GM23248 (cell line): ENCODE results near the gene ADAMTSL5. TPM values are rescaled to one million over a fixed set of nuclear protein-coding genes. Genes with fewer than 3 reads are reported as not detected.

ENCODE experiments used
- DNase-seq: peaks from one replicate; pipeline ENCODE4 v3.0.0-alpha.2; 2015
- H2AFZ ChIP-seq: fragments of 200-600 bp; sonication (generic); 2 replicates; pipeline ENCODE4 v1.6.1; 2016; ENCODE audit warnings: antibody characterized with exemption
- H3F3A ChIP-seq: fragments of 200-600 bp; sonication (generic); 2 replicates; pipeline ENCODE4 v1.6.1; 2016; ENCODE audit warnings: mild to moderate bottlenecking, antibody characterized with exemption, mixed run types; ENCODE audit not compliant: insufficient read depth
- H3K27ac ChIP-seq: fragments of 200-600 bp; sonication (generic); 2 replicates; pipeline ENCODE4 v1.5.1; 2016; ENCODE audit warnings: mild to moderate bottlenecking
- H3K27me3 ChIP-seq: fragments of 200-600 bp; sonication (generic); replicated peaks from 2 replicates; pipeline ENCODE4 v1.6.1; 2016; ENCODE audit warnings: mild to moderate bottlenecking; ENCODE audit not compliant: insufficient read depth
- H3K36me3 ChIP-seq: fragments of 200-600 bp; sonication (generic); 2 replicates; pipeline ENCODE4 v1.6.1; 2016; ENCODE audit warnings: low read depth, mild to moderate bottlenecking
- H3K4me1 ChIP-seq: fragments of 200-600 bp; sonication (generic); 2 replicates; pipeline ENCODE4 v1.6.1; 2016; ENCODE audit warnings: mild to moderate bottlenecking; ENCODE audit not compliant: insufficient read depth
- H3K4me2 ChIP-seq: fragments of 200-600 bp; sonication (generic); one replicate; pipeline ENCODE4 v1.6.1; 2016; ENCODE audit warnings: mild to moderate bottlenecking; ENCODE audit not compliant: unreplicated experiment
- H3K4me3 ChIP-seq: fragments of 200-600 bp; sonication (generic); 2 replicates; pipeline ENCODE4 v1.5.1; 2016; ENCODE audit warnings: mild to moderate bottlenecking
- H3K79me2 ChIP-seq: fragments of 200-600 bp; sonication (generic); 2 replicates; pipeline ENCODE4 v1.6.1; 2016; ENCODE audit warnings: mild to moderate bottlenecking; ENCODE audit not compliant: insufficient read depth
- H3K9ac ChIP-seq: fragments of 200-600 bp; sonication (generic); 2 replicates; pipeline ENCODE4 v1.6.1; 2016; ENCODE audit warnings: mild to moderate bottlenecking
- H3K9me2 ChIP-seq: fragments of 200-600 bp; sonication (generic); 2 replicates; pipeline ENCODE4 v1.6.1; 2016; ENCODE audit warnings: mixed run types, mild to moderate bottlenecking, moderate library complexity; ENCODE audit not compliant: insufficient read depth
- H3K9me3 ChIP-seq: fragments of 200-600 bp; sonication (generic); one replicate; pipeline ENCODE4 v1.6.1; 2017; ENCODE audit warnings: low read depth
- H4K20me1 ChIP-seq: fragments of 200-600 bp; sonication (generic); 2 replicates; pipeline ENCODE4 v1.6.0; 2016; ENCODE audit not compliant: insufficient read depth
- EZH2 ChIP-seq: fragments of 200-600 bp; sonication (generic); IDR thresholded peaks from 2 replicates; pipeline ENCODE4 v1.6.1; 2018; ENCODE audit warnings: antibody characterized with exemption, mild to moderate bottlenecking; ENCODE audit not compliant: insufficient read depth, poor library complexity, severe bottlenecking
- EZH2phosphoT487 ChIP-seq: fragments of 200-600 bp; sonication (generic); IDR thresholded peaks from 2 replicates; pipeline ENCODE4 v1.6.1; 2018; ENCODE audit warnings: antibody characterized with exemption, moderate library complexity, mild to moderate bottlenecking, low read depth; ENCODE audit not compliant: insufficient read depth
- WGBS, 2 experiments: methylation state at CpG; one replicate each; pipeline ENCODE4 v1.1.6; 2015 to 2017; ENCODE audit warnings: low lambda C conversion rate in 2 of 2, low coverage in 1 of 2; ENCODE audit errors: missing lambda C conversion rate in 2 of 2; 5-methylcytosine and 5-hydroxymethylcytosine counted together
- in situ Hi-C: fragments of 300-500 bp; cut with MboI; formaldehyde crosslinking; loops from 2 replicates; pipeline ENCODE4 v1.15.0; 2020
- polyA plus RNA-seq: library from polyadenylated mRNA; unstranded; fragments of >200 nt; fragmentation: Nextera tagmentation; extraction: Ambion mirVana; gene quantifications from 2 replicates; pipeline ENCODE4 v1.2.1, GENCODE V29; 2016
- total RNA-seq: library from RNA; depleted of rRNA; stranded (reverse); fragments of >200 nt; shearing (Covaris generic); gene quantifications from 2 replicates; pipeline ENCODE4 v1.2.3, GENCODE V29; 2014

The ADAMTSL5 gene
- total and polyA plus RNA-seq, 2 experiments from 2014 or later: 19.3 to 31.7 TPM

DNA sequence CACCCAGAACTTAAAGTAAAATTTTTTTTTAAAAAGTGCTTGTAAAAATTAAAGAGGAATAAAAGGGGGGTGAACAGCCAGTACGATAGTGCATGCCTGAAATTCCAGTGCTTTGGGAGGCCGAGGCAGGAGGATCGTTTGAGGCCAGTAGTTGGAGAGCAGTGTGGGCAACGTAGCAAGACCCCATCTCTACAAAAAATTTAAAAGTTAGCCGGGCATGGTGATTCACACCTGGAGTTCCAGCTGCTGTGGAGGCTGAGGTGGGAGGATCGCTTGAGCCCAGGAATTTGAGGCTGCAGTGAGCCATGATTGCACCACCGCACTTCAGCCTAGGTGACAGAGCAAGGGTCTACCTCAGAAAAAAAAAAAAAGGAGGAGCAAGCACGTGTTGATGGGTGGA is 7.8 kb downstream of the ADAMTSL5 start:
- no peaks in the 10 kb centered on the region for H3K9me3 ChIP-seq
- H2AFZ ChIP-seq: no peak overlapping the region
- TF ChIP-seq EZH2phosphoT487 (no peak), EZH2 (no peak)
- H3K79me2 ChIP-seq: no peaks in the 10 kb centered on the region
- no peaks in the 10 kb centered on the region for H3K4me1 ChIP-seq
- no peaks in the 10 kb centered on the region for H3K36me3 ChIP-seq
- DNase-seq: no peak
- H3K27me3 ChIP-seq: no peaks in the 10 kb centered on the region
- H4K20me1 ChIP-seq: no peaks in the 10 kb centered on the region
- in situ Hi-C loops: no loop called here
- H3K27ac ChIP-seq: no peak overlapping the region
- H3K4me2 ChIP-seq: no peak overlapping the region
- no peaks in the 10 kb centered on the region for H3K9me2 ChIP-seq
- WGBS, 2 experiments: 76 to 78% methylated on average over 8 of the region's 8 CpGs
- no peak overlapping the region for H3K9ac ChIP-seq
- H3K4me3 ChIP-seq: no peak overlapping the region
- H3F3A ChIP-seq: peaks cover 13% of the 10 kb centered on the region; the same call in 1 of the 2 replicates

DNA sequence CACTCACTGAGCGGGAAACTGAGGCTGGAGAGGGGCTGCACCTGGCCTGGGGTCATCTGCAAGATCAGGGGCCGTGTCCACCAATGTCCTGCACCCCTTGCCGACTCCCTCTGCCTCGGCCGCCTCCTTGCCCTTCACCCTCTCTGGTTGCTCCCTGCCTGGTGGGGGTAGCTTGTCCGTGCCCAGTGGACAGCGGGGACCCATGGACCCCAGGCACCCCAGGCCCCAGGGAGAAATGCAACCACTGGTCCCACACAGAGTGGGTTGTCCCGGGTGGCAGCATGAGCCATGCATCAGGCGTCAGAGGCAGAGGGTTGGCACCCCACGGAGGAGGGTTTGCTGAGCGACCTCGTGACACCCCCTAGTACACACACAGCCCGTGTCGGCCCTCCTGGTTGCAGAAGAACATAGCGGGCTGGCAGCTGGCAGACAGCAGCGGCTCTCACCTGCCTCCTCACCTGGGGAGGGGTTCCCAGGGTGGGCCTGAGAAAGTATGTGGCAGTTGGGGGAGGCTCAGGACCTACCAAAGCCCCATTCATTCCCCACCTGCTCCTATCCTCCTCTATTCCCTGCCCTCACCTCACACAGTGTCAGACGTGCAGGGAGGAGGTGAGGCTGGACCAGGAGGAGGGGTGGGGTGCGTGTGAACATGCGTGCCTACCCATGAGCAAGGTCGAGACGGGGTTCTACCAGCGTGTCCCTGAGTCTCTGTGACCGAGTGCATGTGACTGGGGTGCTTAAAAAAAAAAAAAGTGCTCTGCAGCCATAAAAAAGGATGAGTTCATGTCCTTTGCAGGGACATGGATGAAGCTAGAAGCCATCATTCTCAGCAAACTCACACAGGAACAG is 8.7 kb downstream of the ADAMTSL5 start:
- Histone ChIP-seq H3K4me3 (no peak overlapping the region), H3K36me3 (no peaks in the 10 kb centered on the region), H3K4me1 (no peaks in the 10 kb centered on the region), H2AFZ (no peak overlapping the region), H3K27ac (no peak overlapping the region), H4K20me1 (no peaks in the 10 kb centered on the region), H3F3A (peaks cover 8% of the 10 kb centered on the region; the same call in 1 of the 2 replicates), H3K9ac (no peak overlapping the region), H3K4me2 (no peak overlapping the region), H3K9me2 (no peaks in the 10 kb centered on the region), H3K27me3 (no peaks in the 10 kb centered on the region), H3K9me3 (no peaks in the 10 kb centered on the region), H3K79me2 (no peaks in the 10 kb centered on the region)
- in situ Hi-C loops: no loop called here
- TF ChIP-seq EZH2 (no peak), EZH2phosphoT487 (no peak)
- DNase-seq: no peak
- WGBS, 2 experiments: 27 to 29% methylated on average over 23 of the region's 23 CpGs

GRCh38 chr19:1503089-1503924 is 9.5 kb downstream of the ADAMTSL5 start:
- H3K79me2 ChIP-seq: no peaks in the 10 kb centered on the region
- DNase-seq: peak; percentile 74
- no peaks in the 10 kb centered on the region for H3K9me3 ChIP-seq
- no peaks in the 10 kb centered on the region for H3F3A ChIP-seq
- H3K36me3 ChIP-seq: no peaks in the 10 kb centered on the region
- H3K4me3 ChIP-seq: peak overlapping the region; percentile 45; the same call in 1 of the 2 replicates
- no peaks in the 10 kb centered on the region for H4K20me1 ChIP-seq
- H3K27ac ChIP-seq: no peak overlapping the region
- H3K4me1 ChIP-seq: no peaks in the 10 kb centered on the region
- H3K4me2 ChIP-seq: peak overlapping the region; percentile 55
- in situ Hi-C loops: no loop called here
- H2AFZ ChIP-seq: 0 out of 2 replicates have a peak overlapping the region, but pooled peaks have one; percentile 40
- no peak for TF ChIP-seq EZH2
- no peak for TF ChIP-seq EZH2phosphoT487
- 2 to 3% methylated on average over 43 to 46 of the region's 49 CpGs for WGBS, 2 experiments
- no peaks in the 10 kb centered on the region for H3K9me2 ChIP-seq
- H3K27me3 ChIP-seq: no peaks in the 10 kb centered on the region
- H3K9ac ChIP-seq: peak overlapping the region; percentile 24; the same call in 1 of the 2 replicates

- Histone ChIP-seq H3K4me3 (0 out of 2 replicates have a peak overlapping the region, but pooled peaks have one; percentile 45), H3K36me3 (no peaks in the 10 kb centered on the region)
Observed at GRCh38 chr19:1502433-1503088, 10.3 kb downstream of the ADAMTSL5 start.

More at GRCh38 chr19:1502433-1503088, 10.3 kb downstream of the ADAMTSL5 start:
- Histone ChIP-seq H3K9me2 (no peaks in the 10 kb centered on the region), H3K4me2 (peak overlapping the region; percentile 55), H3K9me3 (no peaks in the 10 kb centered on the region), H3F3A (no peaks in the 10 kb centered on the region), H3K27me3 (no peaks in the 10 kb centered on the region), H3K27ac (no peak overlapping the region), H4K20me1 (no peaks in the 10 kb centered on the region), H3K9ac (no peak overlapping the region; the same call in 1 of the 2 replicates), H3K79me2 (no peaks in the 10 kb centered on the region), H2AFZ (no peak overlapping the region), H3K4me1 (no peaks in the 10 kb centered on the region)
- DNase-seq: no peak
- 60 to 67% methylated on average over 14 of the region's 14 CpGs for WGBS, 2 experiments
- in situ Hi-C loops: no loop called here
- TF ChIP-seq EZH2 (no peak), EZH2phosphoT487 (no peak)
